Stimulated activated CD8-positive, alpha-beta memory T cell treated with anti-CD3 and anti-CD28 coated beads, Interleukin-2, amount 100 ng/mL, for 48 hours (primary cell): ENCODE data around the gene BNC2.
"Not testable (repeated sequence)": the region's sequence is repeated elsewhere in the genome, so short reads cannot be mapped to it uniquely, and the experiment has no call there.

Experiments used
- DNase-seq, 2 donors: peaks; one replicate each; pipeline ENCODE4 v3.0.0-alpha.2; 2020; ENCODE audit warnings: low read depth in 2 of 2

BNC2 gene

GRCh38 chr9:16870596-16871335 is at the start of gene BNC2:
Gene BNC2 (minus strand): TSS chr9:16870670. CDS start chr9:16870648, 22 bp downstream.
- no peak for DNase-seq

GRCh38 chr9:16918920-16919319 is 48.5 kb upstream of the BNC2 start:
- no peak for DNase-seq

DNA sequence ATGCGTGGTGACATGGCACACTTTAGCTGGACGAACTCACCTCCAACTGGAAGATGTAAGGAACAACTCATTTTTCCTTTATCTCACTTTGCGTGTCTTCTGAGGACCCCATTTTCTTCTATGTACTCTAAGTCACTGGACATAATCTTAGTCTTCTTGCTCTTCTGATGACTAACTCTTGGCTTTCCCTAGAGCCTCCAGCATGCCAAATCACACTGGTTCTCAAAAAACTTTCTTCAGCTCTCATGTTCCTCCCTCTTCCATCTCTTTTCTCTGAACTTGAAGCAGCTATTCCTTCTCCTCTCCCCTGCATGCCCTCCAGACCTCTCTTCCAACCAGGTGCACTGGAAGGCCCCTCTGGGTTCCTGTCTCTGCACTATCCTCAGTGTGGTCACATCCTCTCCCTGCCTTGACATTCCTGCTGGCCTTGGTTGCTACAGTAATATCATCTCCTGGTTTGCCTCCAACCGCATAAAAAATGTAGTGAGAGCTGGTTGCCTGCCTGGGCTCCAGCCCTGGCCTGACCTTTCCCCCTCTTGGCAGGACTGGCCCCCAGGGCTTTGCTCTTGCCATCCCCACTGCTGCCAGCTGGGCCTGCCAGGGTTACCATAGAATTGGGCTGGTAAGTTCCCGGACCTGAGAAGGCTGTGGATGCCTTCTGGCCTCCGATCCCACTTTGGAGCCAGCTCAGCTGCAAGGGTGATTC is 44.8 kb upstream of the BNC2 start:
- no peak for DNase-seq

DNA sequence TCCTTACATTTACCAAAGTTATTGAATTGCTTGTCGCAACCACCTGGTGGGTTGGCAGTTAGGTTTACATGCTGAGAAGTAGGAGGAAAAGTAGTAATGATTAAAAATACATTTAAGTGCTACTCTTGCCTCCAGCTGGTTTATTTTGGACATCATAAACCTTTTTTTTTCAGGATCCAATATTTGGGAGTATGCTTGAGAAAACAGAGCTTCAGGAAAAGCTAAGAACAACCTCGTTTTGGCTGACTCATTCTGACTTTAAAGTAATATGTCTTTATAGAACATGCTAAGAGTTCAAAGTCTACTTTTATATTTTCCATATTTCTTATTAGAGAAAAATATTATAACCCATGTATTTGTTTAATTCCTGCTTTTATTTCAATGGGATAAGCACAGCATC is 41.7 kb upstream of the BNC2 start:
- no peak for DNase-seq

- not testable (repeated sequence) for DNase-seq
These were observed 37.7 kb upstream of the BNC2 start for GRCh38 chr9:16908206-16908605.

GRCh38 chr9:16904655-16905054 is 34.2 kb upstream of the BNC2 start:
- no peak for DNase-seq

DNA sequence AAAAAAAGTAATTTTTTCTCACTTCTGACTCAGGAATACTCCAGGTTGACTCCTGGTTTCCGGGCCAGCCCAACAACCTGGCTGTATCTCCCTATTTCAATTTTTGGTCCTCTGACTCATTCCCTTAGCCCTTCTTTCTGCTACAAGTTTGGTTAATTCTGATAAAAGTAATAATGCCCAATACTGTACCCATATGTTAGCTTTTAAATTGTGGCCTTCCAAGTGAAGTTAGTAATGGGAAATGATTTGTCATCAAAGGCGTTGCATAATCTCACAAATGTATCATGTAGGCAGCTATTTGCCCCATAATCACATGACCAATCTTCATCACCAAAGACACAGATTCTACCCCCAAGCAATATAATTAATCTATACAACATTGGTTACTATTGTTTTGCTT is 31.1 kb upstream of the BNC2 start:
- DNase-seq: no peak

- no peak for DNase-seq
These were observed 29.1 kb upstream of the BNC2 start for GRCh38 chr9:16899606-16900005.

GRCh38 chr9:16898464-16898863 is 28.0 kb upstream of the BNC2 start:
- DNase-seq: no peak

GRCh38 chr9:16888594-16888993 is 18.1 kb upstream of the BNC2 start:
- DNase-seq: no peak

GRCh38 chr9:16885931-16886330 is 15.5 kb upstream of the BNC2 start:
- no peak for DNase-seq

DNA sequence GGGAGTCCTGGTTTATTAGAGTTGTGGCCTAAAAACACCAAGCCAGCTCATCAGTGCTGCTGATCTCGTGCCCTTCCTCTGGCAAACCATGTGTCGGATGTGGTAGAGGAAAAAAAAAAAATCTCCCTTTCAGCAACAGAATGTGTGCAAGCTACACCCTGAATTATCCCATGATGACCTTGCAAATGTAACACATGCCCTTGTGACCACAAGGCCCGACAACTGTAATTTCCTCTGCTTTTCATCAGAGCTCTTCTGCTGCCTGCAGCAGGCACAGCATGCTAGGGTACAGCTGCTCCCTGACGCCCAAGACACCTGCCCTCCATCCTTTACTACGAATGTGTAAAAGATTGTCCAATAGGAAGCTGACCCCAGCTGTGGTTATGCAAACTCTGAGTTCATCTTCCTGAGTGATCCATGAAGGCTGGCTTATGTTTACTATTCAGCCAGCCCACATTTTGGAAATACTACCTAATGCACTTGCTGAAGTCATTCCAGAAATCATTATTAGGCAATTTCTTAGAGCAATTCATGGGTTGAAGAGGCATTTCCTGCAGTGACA is 14.6 kb upstream of the BNC2 start:
- no peak for DNase-seq

DNA sequence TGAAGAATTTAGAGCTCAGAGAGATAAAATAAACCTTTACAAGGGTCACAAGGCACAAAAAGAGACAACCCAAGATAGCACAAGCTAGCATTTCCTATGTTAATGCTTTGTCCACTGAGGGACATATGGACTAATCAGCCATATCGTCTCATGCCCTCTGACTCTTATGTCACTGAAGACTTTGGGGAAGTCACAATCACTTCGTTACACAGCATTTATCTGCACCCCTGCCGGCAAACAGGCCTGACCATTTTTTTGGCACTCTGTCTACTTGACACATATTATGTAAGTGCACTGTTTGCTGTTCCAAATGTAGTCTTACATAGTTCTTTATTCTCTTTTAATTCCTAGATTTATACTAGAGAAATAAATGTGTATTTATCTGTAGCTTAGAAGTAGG is 13.9 kb upstream of the BNC2 start:
- DNase-seq: no peak

DNA sequence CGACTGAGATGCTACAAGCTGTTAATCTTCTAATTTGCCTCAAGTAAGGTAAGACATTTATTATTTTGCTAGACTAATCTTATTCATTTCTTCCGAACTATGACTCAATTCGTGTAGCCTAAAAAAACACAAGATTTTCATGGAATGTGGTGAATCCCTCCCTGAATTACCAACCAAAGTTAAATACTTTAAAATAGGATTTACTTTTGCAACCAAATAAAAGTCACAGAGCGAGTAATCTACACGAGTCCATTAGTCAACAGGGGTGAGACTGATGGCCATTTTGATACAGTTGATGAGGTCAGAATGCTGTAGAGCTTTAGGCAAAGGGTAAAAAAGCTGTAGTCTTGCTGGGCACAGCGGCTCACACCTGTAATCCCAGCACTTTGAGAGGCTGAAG is 13.1 kb upstream of the BNC2 start:
- DNase-seq: no peak

DNA sequence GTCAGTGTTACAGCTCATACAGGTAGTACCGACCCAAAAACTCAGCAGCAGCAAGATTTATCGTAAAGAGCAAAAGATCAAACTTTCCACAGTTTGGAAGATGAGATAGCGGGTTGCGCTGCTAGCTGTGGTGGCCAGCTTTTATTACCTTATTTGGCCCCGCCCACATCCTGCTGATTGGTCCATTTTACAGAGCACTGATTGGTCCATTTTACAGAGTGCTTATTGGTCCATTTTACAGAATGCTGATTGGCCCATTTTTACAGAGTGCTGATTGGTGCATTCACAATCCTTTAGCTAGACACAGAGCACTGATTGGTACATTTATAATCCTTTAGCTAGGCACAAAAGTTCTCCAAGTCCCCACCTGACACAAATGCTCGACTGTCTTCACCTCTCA is 12.0 kb upstream of the BNC2 start:
- not testable (repeated sequence) for DNase-seq

DNA sequence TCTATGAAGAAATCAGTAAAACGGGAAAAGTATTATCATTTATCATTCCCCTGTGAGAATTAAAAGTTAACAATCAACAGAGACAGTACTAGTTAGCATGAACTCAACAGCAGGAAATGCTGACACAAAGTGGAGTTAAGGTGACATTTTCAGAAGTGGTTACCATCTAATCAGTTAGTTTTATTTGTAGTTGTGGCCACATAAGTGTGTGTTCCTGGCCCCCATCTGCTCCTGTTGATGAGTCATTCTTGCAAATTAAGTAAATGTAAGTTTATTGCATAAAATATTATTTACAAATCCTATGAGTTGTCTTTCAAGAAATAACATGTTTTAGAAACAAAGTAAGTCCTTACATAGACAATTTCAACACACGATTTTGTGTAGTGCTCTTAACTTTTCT is 8.9 kb upstream of the BNC2 start:
- DNase-seq: no peak

DNA sequence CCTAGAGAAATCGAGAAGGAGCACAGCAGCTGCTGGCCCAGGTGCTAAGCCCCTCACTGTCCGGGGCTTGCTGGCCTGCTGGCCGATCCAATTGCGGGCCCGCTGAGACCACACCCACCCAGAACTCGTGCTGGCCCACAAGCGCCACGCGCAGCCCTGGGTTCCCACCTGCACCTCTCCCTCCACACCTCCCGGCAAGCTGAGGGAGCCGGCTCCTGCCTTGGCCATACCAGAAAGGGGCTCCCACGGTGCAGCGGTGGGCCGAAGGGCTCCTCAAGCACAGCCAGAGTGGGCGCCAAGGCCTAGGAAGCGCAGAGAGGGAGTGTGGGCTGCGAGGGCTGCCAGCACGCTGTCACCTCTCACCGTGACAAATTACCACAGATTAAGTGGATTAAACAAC is 6.8 kb upstream of the BNC2 start:
- no peak for DNase-seq

DNA sequence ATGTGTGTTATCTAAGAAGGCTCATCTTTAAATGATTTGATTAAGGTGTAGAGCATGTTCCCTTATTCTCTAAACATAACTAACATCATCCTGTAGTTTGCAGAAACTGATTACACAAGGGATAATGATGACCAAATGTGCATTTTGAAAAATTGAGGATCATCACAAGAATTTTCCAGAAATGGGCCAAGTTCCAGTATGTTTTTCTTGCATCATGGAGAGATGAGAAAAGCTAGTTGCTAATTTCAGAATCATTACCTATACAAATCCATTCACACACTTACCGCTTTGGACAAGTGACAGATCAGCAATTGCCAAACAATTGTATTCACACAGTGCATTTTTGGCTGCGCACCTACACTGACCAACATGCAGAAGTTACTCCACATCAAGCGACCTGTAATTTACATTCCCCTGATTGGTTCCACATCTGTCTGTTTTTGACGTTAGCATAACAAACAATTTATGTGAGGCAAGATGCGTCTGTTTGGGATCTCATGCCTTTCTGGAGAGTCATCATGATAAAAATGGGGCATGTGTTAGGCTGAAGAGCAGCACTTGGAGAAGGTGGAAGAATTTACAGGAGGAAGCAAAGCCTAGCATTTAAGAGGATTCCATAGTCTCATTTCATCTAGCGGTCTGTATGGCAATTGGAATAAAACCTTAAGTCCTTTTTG is 2.8 kb upstream of the BNC2 start:
- DNase-seq: no peak

DNA sequence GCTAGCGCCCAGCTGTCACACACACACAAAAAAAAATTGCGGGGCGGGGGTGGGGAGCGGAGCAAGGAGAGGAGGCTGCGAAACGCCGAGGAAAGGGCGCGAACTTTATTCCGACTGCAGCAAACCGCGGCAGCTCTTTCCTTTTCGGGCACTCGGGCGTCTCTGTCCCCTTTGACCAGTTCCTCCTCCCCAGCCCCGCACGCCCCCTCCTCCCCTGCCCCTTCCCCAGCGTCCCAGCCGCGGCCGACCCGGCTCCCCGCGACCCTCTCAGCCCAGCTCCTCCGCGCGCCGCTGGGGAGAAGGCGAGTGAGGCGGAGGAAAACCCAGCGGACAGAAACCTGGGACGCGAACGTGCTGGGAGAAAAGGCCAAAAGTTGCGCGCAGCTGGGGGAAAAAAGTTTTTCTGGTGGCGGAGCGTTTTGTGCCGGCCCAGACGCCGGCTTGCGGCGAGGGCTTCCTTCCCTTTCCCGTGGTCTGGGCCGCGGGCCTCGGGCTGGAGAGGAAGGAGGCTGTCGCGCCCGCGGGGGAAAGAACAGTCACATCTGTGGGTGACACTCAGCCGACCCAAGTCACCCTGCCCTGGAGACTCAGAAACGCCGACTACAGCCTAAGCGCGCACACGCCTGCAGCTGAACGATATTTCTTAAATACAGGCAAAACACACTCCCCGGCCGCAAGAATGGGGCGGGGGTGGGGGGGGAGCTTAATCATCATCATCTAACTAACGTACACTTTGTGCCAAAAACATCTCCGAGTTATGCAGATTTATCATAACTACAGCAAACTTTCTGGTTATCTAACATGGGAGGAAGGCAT is 1.1 kb upstream of the BNC2 start:
- no peak for DNase-seq

GRCh38 chr9:16869882-16870595 is 431 bp downstream of the BNC2 start:
- DNase-seq: no peak
